Stomach (tissue), 4 donors: ENCODE measurements around the gene SYNPO2.

Experiments used
- EP300 ChIP-seq: sonication (generic); formaldehyde crosslinking; IDR thresholded peaks from one replicate; pipeline ENCODE4 v1.6.1; 2017; ENCODE audit warnings: antibody characterized with exemption
- POLR2A ChIP-seq, 4 donors: fragments of 450-650 bp; IDR thresholded peaks; one replicate each; pipeline ENCODE4 v1.6.1; 2016; ENCODE audit warnings: antibody characterized with exemption in 4 of 4, control low read depth in 2 of 4, mild to moderate bottlenecking in 1 of 4, moderate library complexity in 1 of 4
- POLR2AphosphoS5 ChIP-seq, 3 donors: sonication (generic); formaldehyde crosslinking; IDR thresholded peaks; one replicate each; pipeline ENCODE4 v1.6.1; 2016; ENCODE audit warnings: antibody characterized with exemption in 3 of 3
- TF ChIP-seq, protein P1 (sequence below), 7 experiments: fragments of 450-650 bp in 4 of 7; fragments of 200-600 bp in 3 of 7; sonication (generic) in 3 of 7; IDR thresholded peaks; one replicate each; pipeline ENCODE4 v1.5.1; 2016 to 2019; ENCODE audit warnings: antibody characterized with exemption in 7 of 7, control low read depth in 2 of 7, mild to moderate bottlenecking in 1 of 7

GRCh38 chr4:118968813-118969212, 80.2 kb downstream of the SYNPO2 start:
- TF ChIP-seq, protein P1, sequence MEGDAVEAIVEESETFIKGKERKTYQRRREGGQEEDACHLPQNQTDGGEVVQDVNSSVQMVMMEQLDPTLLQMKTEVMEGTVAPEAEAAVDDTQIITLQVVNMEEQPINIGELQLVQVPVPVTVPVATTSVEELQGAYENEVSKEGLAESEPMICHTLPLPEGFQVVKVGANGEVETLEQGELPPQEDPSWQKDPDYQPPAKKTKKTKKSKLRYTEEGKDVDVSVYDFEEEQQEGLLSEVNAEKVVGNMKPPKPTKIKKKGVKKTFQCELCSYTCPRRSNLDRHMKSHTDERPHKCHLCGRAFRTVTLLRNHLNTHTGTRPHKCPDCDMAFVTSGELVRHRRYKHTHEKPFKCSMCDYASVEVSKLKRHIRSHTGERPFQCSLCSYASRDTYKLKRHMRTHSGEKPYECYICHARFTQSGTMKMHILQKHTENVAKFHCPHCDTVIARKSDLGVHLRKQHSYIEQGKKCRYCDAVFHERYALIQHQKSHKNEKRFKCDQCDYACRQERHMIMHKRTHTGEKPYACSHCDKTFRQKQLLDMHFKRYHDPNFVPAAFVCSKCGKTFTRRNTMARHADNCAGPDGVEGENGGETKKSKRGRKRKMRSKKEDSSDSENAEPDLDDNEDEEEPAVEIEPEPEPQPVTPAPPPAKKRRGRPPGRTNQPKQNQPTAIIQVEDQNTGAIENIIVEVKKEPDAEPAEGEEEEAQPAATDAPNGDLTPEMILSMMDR (IDR thresholded peaks at IDR 0.05): no peak
- TF ChIP-seq POLR2AphosphoS5 (IDR thresholded peaks at IDR 0.05): no peak
- no peak for TF ChIP-seq EP300
- TF ChIP-seq POLR2A (IDR thresholded peaks at IDR 0.05): no peak
